ELF-1 (cell line): Measurements from ENCODE around the gene MIOS.
"Not testable (repeated sequence)": the region's sequence is repeated elsewhere in the genome, so short reads cannot be mapped to it uniquely, and the experiment has no call there.

ENCODE experiments used
- DNase-seq: peaks from one replicate; pipeline ENCODE4 v3.0.0-alpha.2; 2016; ENCODE audit warnings: low read depth, low spot score

The MIOS gene

DNA sequence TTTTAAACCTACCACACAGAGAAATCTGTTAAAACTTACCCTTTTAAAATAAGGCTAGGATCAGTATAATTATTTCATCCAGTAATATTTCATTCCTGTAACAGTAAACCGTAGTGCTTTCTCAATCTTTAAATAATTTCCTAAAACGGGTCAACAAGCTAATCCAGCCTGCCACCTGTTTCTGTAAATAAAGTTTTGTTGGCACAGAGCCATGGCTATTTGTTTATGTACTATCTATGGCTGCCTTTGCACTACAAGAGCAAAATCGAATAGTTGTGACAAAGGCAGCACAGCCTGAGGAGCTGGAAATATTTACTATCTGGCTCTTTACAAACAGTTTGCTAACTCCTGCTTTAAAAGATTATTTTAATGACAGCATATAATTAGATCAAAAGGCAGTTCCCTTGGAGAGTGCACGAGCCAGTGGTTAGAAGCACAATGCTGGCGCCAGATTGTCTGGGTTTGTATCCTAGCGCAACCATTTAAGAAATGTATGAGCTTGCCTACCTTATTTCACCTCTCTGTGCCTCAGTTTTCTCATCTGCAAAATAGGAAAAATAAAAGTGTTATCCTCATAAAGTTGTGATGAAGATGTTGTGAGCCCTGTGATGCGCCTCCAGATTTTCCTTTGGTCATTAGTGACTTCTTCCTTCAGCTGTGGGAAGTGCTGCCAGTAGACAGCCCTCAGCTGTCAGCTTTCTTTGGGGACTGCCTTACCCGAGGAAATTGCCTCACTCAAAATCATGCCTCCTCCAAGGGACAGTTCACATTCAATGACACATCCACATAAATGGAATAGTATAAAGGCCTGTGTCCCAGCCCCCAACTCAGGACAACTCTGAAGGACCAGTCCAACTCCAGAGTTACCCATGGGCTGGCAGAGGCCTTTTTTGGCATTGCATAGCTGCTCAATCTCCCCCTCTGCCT, 11.8 kb upstream of the MIOS start:
- DNase-seq = no peak

DNA sequence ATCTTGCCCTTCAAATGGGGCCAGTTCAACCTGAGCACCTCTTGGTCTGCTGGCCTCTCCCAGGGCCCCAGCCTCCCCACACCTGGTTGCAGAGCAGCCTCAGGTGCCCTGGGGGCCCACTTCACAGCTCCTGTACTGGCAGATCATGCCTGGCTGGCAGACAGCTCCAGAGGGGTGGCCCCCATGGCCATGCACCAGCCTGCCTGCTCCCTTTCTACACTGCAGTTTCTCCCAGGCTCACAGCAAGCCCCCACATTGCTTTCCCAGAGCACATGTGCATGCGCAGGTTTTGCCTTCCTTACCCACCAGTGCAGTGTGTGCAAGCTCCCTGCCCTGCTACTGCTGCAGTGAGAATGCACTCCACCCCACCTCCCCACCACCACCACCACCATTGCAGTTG, 9.8 kb upstream of the MIOS start:
- no peak for DNase-seq

- no peak for DNase-seq
These were observed 9.4 kb upstream of the MIOS start for GRCh38 chr7:7557252-7557651.

DNA sequence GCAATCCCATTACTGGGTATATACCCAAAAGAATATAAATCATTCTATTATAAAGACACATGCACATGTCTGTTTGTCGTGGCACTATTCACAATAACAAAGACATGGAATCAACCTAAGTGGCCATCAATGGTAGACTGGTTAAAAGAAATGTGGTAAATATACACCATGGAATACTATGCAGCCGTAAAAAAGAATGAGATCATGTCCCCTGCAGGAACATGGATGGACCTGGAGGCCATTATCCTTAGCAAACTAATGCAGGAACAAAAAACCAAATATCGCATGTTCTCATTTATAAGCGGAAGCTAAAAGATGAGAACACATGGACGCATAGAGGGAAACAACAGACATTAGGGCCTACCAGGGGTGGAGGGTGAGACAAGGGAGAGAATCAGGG, 5.1 kb upstream of the MIOS start:
- DNase-seq = not testable (repeated sequence)

DNA sequence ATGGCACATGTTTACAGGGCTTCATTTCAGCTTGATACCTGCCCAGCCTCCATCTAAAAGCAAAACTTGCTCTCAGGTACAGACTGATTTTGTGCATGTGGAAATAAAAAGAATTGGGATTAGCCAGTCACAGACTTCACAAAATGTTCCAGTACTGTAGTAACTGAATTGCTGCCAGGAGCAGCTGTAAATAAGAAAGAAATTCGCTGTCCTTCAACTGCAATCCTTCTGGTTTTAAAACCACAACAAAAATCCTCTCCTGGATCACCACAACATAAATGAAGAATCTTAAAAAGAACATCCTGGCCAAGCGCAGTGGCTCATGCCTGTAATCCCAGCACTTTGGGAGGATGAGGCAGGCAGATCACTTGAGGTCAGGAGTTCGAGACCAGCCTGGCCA, 3.9 kb upstream of the MIOS start:
- DNase-seq = no peak

- no peak for DNase-seq
These were observed 3.4 kb upstream of the MIOS start for GRCh38 chr7:7563269-7563668.

DNA sequence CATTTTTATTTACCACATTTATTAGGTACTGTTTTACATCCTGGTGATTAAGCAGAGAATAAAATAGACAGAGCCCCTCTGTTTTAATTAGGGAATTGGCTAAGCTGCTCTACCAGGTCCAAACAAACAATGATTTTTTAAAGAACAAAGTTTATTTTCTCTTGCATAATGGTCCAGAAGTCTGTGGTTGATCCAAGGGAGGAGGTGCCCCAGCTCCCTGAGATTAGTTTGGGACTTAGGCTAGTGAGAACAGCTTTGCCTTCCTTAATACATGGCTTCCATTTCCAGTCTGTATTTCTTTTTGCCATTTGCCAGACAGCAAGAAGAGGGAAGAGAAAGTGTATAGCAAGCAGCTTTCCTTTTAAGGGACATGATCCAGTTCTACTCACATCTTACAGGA, 2.9 kb upstream of the MIOS start:
- DNase-seq = no peak

DNA sequence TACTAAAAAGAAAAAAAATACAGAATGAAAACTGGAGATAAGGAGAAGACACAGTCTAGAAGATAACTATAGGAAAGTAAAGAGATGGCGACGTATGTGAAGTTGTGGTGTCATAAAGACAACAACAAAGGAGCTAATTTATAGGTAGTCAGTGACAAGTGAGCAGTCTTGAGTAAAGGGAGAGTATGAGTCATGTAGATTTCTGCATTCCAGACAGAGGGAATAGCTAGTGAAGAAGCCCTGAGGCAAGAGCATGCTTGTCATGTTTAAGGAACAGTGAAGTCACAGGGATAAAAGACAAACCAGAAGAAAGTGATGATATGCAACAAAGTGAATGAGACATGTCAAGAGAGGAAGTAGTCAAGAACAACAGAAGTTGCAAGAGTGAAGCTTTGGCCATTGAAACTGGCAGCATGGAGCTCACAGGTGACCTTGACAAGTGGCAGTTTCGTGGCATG, 2.3 kb upstream of the MIOS start:
- peak; percentile 49 for DNase-seq

GRCh38 chr7:7565018-7565680, 1.5 kb upstream of the MIOS start:
- DNase-seq = no peak

DNA sequence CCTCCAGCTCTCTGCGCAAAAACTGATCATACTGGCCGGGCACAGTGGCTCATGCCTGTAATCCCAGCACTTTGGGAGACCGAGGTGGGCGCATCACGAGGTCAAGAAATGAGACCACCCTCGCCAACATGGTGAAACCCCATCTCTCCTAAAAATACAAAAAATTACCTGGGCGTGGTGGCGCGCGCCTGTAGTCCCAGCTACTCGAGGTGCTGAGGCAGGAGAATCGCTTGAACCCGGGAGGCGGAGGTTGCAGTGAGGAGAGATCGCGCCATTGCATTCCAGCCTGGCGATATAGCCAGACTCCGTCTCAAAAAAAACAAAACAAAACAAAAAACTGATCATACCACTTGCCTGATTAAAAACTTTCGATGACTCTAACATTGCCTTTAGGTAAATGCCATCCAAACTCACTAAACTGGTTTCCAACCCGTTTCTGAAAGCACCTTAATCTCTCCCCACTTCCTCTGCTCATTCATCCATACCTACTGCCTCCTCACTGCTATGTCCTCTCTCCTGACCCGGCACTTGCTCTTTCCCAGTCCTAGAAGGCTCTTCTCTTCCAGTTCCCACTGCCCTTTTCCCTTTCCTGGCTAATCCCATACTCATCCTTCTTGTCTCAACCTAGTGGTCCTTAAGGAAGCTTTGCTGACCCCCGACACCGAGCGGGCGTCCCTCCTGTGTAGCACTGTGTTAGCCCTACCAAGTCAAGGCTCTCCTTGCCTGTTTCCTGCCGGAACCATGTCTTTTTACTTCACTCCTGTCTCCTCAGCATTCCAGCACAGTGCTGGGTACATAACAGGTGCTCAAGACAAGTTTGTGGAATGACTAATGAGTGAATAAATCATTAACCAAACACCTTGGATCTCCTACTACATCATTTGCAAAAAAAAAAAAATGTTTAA, 686 bp upstream of the MIOS start:
- DNase-seq = peak; percentile 55

DNA sequence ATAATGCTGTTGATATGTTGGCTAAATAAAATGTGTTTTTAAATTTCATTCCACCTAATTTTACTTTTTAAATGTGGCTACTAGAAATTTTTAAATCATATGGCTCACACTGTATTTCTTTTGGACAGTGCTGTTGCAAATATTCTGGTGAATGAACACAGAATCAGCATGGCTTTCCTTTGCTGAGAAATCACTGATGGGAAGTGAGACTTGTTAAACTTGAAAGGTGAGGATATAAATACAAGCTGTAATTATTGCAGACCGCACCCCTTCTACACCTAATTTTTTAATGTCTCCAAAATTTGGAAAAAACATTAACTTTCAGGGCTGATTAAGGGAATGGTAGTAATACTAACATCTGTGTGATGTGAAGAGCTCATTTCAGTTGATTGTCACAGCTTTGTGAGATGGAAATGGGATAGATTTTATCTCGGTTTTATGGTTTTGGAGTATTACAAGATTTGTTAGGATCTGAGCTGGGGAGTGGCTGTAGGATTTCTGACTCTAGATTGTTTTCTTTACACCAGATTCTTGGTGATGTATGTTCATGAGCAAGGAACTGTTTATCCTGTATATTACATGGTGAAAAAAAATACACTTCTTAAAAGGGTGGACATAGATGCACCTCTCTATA, 1.3 kb downstream of the MIOS start:
- no peak for DNase-seq

GRCh38 chr7:7568553-7568952, 1.9 kb downstream of the MIOS start:
- DNase-seq = no peak

DNA sequence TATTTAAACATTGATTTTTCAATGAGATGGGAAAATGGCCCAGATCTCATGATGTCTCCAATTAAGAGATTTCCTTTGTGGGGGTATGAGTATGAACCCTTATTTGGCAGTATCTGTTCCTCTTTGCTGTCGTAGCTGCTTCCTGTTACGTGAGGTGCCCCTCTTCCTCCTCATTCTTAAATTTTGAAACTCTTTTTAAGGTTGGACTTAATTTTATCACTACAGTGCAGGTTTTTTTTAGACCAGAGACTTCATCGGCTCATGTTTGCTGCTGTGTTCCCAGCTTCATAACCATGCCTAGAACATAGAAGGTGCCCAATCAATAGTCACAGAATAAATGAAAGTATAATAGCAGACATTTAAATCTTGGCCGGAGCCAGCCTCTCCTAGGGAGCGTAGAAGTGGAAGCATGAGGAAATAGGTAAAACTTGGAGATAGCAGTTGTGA, 2.4 kb downstream of the MIOS start:
- no peak for DNase-seq

DNA sequence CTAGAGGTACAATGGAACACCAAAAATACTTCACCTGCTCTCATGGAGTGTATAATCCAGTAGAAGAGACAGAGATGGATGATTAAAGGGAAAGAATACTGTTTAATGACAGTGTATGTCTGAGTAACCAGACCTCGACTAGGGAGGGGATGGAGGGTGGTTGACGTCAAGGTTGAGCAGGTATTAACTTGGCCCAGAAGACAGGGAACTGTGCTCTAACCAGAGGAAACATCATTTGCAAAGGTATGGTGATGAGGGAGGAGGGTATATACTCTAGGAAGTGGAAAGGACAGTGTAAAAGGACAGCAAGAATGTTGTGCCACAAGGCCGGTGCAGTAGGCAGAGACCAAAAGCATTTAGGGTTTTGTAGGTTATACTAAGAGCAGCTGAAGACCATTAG, 2.9 kb downstream of the MIOS start:
- no peak for DNase-seq

DNA sequence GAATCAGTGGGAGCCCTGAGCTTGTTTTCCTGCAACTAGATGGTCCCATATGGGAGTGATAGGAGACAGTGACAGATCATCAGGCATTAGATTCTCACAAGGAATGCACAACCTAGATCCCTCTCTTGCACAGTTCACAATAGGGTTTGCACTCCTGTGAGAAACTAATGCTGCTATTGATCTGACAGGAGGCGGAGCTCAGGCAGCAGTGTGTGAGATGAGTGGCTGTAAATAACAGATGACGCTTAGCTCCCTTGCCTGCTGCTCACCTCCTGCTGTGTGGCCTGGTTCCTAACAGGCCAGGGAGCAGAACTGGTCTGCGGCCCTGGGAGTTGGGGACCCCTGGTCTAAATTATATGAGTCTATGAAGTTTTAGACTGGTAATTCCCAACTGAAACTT, 3.9 kb downstream of the MIOS start:
- DNase-seq = no peak

DNA sequence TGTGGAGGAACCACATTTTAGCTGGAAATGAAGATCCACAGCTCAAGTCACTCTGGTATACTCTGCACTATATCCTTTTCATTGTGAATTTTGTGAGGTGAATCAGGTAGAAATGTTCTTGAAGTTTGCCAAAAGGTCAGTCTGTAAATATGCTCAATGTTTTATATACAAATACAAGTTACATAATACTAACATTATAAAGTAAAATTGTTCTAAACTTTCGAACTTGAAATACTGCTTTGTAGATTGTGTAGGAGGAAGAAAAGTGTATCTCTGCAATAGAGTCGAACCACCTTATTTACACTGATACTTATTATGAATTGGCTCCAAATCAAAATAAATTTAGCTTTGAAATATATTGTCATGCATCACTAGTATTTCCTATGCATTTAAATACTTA, 7.0 kb downstream of the MIOS start:
- no peak for DNase-seq

GRCh38 chr7:7576344-7576743, 9.7 kb downstream of the MIOS start:
- no peak for DNase-seq

DNA sequence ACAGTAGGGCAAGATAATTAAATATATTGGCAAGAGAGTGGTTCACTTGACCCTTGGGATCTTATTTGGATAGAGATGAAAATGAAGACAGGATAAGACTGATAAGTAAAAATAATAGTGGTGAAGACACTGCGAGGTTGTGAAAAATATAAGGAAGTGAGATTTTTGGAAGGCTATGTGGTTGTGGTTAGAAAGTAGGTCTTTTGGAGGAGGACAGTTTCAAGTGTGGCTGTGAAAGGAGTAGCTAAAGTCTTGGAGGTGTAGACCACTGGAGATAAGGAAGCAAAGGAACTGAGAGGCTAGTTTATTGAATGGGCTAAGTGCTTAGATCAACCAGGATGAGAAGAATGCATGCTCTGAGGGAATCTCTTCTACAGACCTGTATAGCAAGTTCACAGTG, 11.2 kb downstream of the MIOS start:
- no peak for DNase-seq

- no peak for DNase-seq
These were observed 13.0 kb downstream of the MIOS start for GRCh38 chr7:7579638-7580037.

DNA sequence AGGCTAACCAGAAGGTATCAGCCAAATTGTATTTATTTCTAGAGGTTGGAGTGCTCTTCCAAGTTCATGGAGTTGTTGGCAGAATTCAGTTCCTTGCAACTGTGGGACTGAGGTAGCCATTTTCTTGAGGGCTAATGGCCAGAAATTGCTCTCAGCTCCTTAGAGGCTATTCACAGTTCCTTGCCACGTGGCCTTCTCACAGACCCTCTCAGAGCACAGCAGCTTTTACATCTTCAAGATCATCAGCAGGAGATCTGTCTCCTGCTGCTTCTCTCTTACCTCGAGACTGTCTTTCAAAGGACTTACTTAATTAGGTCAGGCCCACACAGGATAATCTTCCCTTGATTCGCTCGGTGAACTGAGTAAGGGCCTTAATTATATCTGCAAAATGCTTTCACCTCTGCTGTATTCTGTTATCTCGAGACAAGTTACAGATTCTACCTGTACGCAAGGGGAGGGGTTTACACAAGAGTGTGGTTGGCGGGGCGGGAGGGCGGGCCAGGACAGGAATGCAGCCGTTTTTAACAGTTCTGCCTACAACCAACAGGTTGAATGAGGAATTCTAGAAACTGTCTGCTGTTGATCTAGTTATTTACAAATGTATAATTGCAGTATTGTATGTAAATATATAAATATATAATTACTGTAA, 15.0 kb downstream of the MIOS start:
- peak; percentile 81 for DNase-seq

- DNase-seq = no peak
These were observed 15.9 kb downstream of the MIOS start for GRCh38 chr7:7582596-7582995.
